Measurements from ENCODE around the gene JMJD8.

DNA sequence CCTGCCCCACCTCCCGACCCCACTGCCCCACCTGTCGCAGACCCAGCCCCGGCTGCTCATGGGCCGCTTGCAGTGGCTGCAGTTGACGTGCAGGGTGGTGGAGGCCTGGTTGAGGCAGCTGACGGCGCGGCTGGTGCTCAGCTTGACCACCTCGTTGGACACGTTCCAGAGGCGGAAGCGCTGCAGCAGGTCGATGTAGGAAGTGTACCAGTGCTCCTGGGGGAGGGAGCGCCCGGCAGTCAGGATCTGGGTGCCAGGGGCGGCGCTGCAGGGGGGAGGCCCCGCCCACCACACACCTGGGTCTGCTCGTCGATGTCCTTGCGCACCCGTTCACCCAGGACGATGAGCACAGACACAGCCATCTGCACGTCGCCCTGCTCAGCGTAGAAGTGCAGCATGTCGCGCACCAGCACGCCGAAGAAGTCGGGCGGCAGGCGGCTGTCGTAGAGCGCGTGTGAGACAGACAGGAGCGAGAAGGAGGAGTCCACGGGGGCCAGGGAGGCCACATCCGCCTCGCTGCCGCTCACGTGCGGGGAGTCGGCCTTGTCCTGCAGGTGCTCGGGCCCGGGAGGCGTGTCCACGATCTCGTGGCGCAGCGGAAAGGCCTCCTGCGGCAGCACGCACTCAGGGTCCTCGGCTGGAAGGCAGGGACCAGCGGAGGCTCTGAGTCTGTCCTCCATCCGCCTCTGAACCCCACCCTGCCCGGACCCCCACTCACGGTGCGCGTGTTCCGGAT lies 995 bp upstream of the JMJD8 start:
- TF ChIP-seq CTCF (IDR thresholded peaks at IDR 0.05) (no peak), POLR2A (IDR thresholded peaks at IDR 0.05) (no peak)

Data from tibial nerve (tissue), 3 donors.